Endothelial cell of umbilical vein (primary cell): ENCODE data around the gene PERCC1. TPM values are rescaled to one million over a fixed set of nuclear protein-coding genes. Genes with fewer than 3 reads are reported as not detected.

Source experiments
- BruUV-seq: library from RNA; stranded (reverse); fragments of 400-500 nt; replicated peaks from 2 replicates; lab custom pipeline; 2021; lab: Mats Ljungman, UMichigan
- CTCF ChIA-PET: fragments of 300-600, 350-600 bp; sonication (Branson Sonifier 250); formaldehyde crosslinking; loops from one replicate; lab custom pipeline; 2021; ENCODE audit warnings: antibody characterized with exemption, inconsistent platforms; lab: Charles Lee
- POLR2A ChIA-PET: fragments of 300-600, 350-600 bp; sonication (Branson Sonifier 250); formaldehyde crosslinking; loops from one replicate; lab custom pipeline; 2021; ENCODE audit warnings: antibody characterized with exemption, inconsistent platforms; lab: Charles Lee
- DNase-seq: peaks from one replicate; pipeline ENCODE4 v3.0.0-alpha.2; 2011; ENCODE audit warnings: low read depth, low spot score
- FAIRE-seq: peaks from 2 replicates; lab custom pipeline; 2011; peaks lifted over from hg19 to GRCh38; lab: Jason Lieb, UNC
- H2AFZ ChIP-seq: 2 replicates; pipeline ENCODE4 v1.6.0; 2012; ENCODE audit warnings: low read depth, low read length, control low read depth, inconsistent platforms
- H3K27ac ChIP-seq: 2 replicates; pipeline ENCODE4 v1.5.1; 2011; ENCODE audit warnings: low read depth, mild to moderate bottlenecking, control low read depth, low read length, moderate library complexity; ENCODE audit not compliant: insufficient read depth
- H3K27me3 ChIP-seq, 2 experiments: 2 replicates each; pipeline versions ENCODE4 v1.6.0 to v1.6.1; 2011; ENCODE audit warnings: low read length in 2 of 2, mixed read lengths in 1 of 2; ENCODE audit not compliant: control insufficient read depth in 2 of 2, insufficient read depth in 2 of 2
- H3K36me3 ChIP-seq, 2 experiments: 2 replicates in 1 of 2; 3 replicates in 1 of 2; pipeline ENCODE4 v1.5.1; 2011; ENCODE audit warnings: low read length in 2 of 2, mild to moderate bottlenecking in 1 of 2, moderate library complexity in 1 of 2; ENCODE audit not compliant: control insufficient read depth in 2 of 2, insufficient read depth in 2 of 2; ENCODE audit errors: extremely low read depth in 1 of 2
- H3K4me1 ChIP-seq: 3 replicates; pipeline ENCODE4 v1.5.1; 2011; ENCODE audit warnings: mild to moderate bottlenecking, low read length; ENCODE audit not compliant: control insufficient read depth, insufficient read depth; ENCODE audit errors: extremely low read depth
- H3K4me2 ChIP-seq: 2 replicates; pipeline ENCODE4 v1.6.1; 2011; ENCODE audit warnings: low read length, control low read depth, mixed read lengths; ENCODE audit not compliant: insufficient read depth
- H3K4me3 ChIP-seq, 3 experiments: fragments of 200-600 bp in 1 of 3; sonication (generic), shearing (Covaris generic) in 1 of 3; replicated peaks in 1 of 3; 2 replicates each; pipeline ENCODE4 v1.5.1; 2011 to 2016; ENCODE audit warnings: control low read depth in 3 of 3, low read length in 3 of 3, mild to moderate bottlenecking in 2 of 3, inconsistent platforms in 1 of 3, low read depth in 1 of 3, moderate library complexity in 1 of 3; ENCODE audit not compliant: insufficient read depth in 1 of 3
- H3K79me2 ChIP-seq: 2 replicates; pipeline ENCODE4 v1.6.0; 2012; ENCODE audit warnings: low read length, inconsistent platforms; ENCODE audit not compliant: control insufficient read depth, insufficient read depth
- H3K9ac ChIP-seq: replicated peaks from 2 replicates; pipeline ENCODE3; 2011; ENCODE audit warnings: low read length, control low read depth; ENCODE audit not compliant: insufficient read depth; ENCODE audit errors: extremely low read depth
- H3K9me1 ChIP-seq: replicated peaks from 3 replicates; pipeline ENCODE4 v1.6.0; 2011; ENCODE audit warnings: mild to moderate bottlenecking, low read length; ENCODE audit not compliant: control insufficient read depth, insufficient read depth; ENCODE audit errors: extremely low read depth
- H3K9me3 ChIP-seq: replicated peaks from 2 replicates; pipeline ENCODE4 v1.5.1; 2012; ENCODE audit warnings: low read length, inconsistent platforms; ENCODE audit not compliant: control insufficient read depth, insufficient read depth
- H4K20me1 ChIP-seq: replicated peaks from 2 replicates; pipeline ENCODE3; 2011; ENCODE audit warnings: mild to moderate bottlenecking, low read length; ENCODE audit not compliant: control insufficient read depth, insufficient read depth; ENCODE audit errors: extremely low read depth
- EZH2 ChIP-seq: IDR thresholded peaks from 2 replicates; pipeline ENCODE4 v1.6.1; 2012; ENCODE audit warnings: borderline replicate concordance, low read depth, mild to moderate bottlenecking, moderate library complexity, low read length, inconsistent platforms; ENCODE audit not compliant: severe bottlenecking
- FOS ChIP-seq: IDR thresholded peaks from 2 replicates; pipeline ENCODE4 v1.6.1; 2011; ENCODE audit warnings: mild to moderate bottlenecking, low read length, moderate library complexity, borderline replicate concordance; ENCODE audit not compliant: insufficient read depth
- GATA2 ChIP-seq: IDR thresholded peaks from 2 replicates; pipeline ENCODE4 v1.7.0; 2011; ENCODE audit warnings: low read depth, mild to moderate bottlenecking, moderate library complexity, mixed read lengths, low read length; ENCODE audit not compliant: insufficient read length, insufficient read depth
- JUN ChIP-seq: IDR thresholded peaks from 2 replicates; pipeline ENCODE4 v1.6.1; 2011; ENCODE audit warnings: borderline replicate concordance, low read depth; ENCODE audit not compliant: insufficient read length, insufficient read depth
- MYC ChIP-seq: IDR thresholded peaks from one replicate; pipeline ENCODE4 v1.6.1; 2011; ENCODE audit warnings: mild to moderate bottlenecking, low read depth, low read length
- POLR2A ChIP-seq: IDR thresholded peaks from 2 replicates; pipeline ENCODE4 v1.6.1; 2012; ENCODE audit warnings: low read depth, mild to moderate bottlenecking, control low read depth, low read length
- POLR2AphosphoS5 ChIP-seq: IDR thresholded peaks from 2 replicates; pipeline ENCODE4 v1.6.1; 2012; ENCODE audit warnings: low read depth, mild to moderate bottlenecking, control low read depth, low read length, moderate library complexity; ENCODE audit not compliant: insufficient read depth
- dilution Hi-C: fragments of 300-500 bp; cut with MboI; formaldehyde crosslinking; loops from one replicate; pipeline ENCODE4 v1.15.0; 2019; ENCODE audit warnings: low sequenced_read_pairs; ENCODE audit not compliant: extremely low pct_ligation_motif_present
- intact Hi-C: fragments of 100-400 bp; cut with micrococcal nuclease; formaldehyde crosslinking; loops from one replicate; pipeline ENCODE4 v1.10.0; 2022
- polyA plus RNA-seq, 4 experiments: library from polyadenylated mRNA; depleted of rRNA in 3 of 4; stranded (reverse) in 3 of 4; unstranded in 1 of 4; fragments of >200 nt; gene quantifications; 2 replicates each; pipeline versions ENCODE4 v1.2.1 to v1.2.3, GENCODE V29; 2011 to 2012; ENCODE audit warnings: missing spikeins in 1 of 4
- total RNA-seq: library from RNA; stranded (reverse); gene quantifications from 2 replicates; pipeline ENCODE4 v1.2.3, GENCODE V29; 2021
- TF ChIP-seq, protein P1 (sequence below): IDR thresholded peaks from 2 replicates; pipeline ENCODE4 v1.6.1; 2011; ENCODE audit not compliant: insufficient read depth, insufficient read length
- TF ChIP-seq, protein P2 (sequence below), 2 donors: IDR thresholded peaks; 1 replicate in 1 of 2; 2 replicates in 1 of 2; pipeline ENCODE4 v1.5.1; 2011; ENCODE audit warnings: low read length in 2 of 2, mild to moderate bottlenecking in 2 of 2, moderate library complexity in 2 of 2, control low read depth in 1 of 2, inconsistent platforms in 1 of 2, low read depth in 1 of 2; ENCODE audit not compliant: insufficient read depth in 1 of 2; ENCODE audit errors: extremely low read depth in 1 of 2

The PERCC1 gene
- total and polyA plus RNA-seq, 2 donors (not counting 3 experiments of a cell fraction or from before 2014, with no cell fraction given), result not detected

DNA sequence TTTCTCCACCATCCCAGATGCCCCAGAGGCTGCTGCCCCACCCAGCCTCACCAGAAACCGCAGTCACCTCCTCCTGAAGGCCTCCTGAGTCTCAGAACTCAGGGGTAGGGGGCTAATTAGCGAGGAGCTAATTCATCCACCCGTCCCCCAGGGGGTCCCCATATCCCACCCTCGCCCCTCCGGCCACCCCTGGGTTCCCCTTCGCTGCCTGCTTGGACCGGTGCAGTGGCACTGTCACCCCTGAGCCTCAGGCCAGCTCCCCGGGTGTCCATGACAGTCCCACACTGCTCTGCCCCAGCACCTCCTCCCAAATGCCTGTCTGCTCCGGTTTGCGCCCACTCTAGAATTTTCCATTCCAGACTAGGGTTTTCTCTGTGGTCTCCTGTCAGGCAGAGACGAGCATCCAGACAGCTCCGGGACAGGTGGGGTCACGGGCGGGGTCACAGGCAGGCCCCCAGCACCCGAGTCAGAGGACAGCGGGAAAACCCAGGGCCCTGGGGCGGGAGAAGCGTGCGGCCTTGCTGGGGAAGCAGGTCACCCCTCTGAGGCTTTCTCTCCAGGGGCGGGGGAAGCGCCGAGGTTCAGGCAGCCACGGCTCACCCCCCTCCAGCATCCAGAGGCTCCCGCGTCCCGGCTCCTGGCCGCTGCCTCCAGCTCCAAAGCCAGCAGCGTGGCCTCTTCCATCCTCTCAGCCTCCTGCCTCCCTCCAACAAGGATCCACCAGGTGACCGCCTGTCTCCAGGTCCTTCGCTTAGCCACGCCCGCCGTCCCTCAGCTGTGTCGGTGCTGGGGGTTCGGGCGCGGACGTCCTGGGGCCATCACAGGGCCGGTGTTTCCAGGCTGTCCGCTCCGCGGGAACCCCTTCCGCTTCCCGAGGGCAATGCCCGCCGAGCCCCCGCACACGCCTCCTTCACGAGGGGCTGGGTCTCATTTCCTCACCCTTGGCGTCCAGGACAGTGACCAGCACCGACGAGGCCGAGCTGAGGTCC is 3.1 kb upstream of the PERCC1 start:
- H3K79me2 ChIP-seq, result no peaks in the 10 kb centered on the region
- POLR2A ChIA-PET, result no interaction called here
- no peaks in the 10 kb centered on the region for H4K20me1 ChIP-seq
- DNase-seq (no peak), FAIRE-seq (no peak)
- no peak overlapping the region for H3K4me3 ChIP-seq
- no peaks in the 10 kb centered on the region for H3K9me1 ChIP-seq
- no peak overlapping the region for H3K9ac ChIP-seq
- no peak overlapping the region for H3K4me2 ChIP-seq
- TF ChIP-seq, protein P1, sequence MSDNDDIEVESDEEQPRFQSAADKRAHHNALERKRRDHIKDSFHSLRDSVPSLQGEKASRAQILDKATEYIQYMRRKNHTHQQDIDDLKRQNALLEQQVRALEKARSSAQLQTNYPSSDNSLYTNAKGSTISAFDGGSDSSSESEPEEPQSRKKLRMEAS, result no peak
- TF ChIP-seq GATA2, result no peak
- TF ChIP-seq MYC, result no peak
- no peak for TF ChIP-seq POLR2AphosphoS5
- no peak for TF ChIP-seq POLR2A
- no peak for TF ChIP-seq FOS
- no peak for TF ChIP-seq EZH2
- no peak for TF ChIP-seq JUN
- TF ChIP-seq, protein P2, sequence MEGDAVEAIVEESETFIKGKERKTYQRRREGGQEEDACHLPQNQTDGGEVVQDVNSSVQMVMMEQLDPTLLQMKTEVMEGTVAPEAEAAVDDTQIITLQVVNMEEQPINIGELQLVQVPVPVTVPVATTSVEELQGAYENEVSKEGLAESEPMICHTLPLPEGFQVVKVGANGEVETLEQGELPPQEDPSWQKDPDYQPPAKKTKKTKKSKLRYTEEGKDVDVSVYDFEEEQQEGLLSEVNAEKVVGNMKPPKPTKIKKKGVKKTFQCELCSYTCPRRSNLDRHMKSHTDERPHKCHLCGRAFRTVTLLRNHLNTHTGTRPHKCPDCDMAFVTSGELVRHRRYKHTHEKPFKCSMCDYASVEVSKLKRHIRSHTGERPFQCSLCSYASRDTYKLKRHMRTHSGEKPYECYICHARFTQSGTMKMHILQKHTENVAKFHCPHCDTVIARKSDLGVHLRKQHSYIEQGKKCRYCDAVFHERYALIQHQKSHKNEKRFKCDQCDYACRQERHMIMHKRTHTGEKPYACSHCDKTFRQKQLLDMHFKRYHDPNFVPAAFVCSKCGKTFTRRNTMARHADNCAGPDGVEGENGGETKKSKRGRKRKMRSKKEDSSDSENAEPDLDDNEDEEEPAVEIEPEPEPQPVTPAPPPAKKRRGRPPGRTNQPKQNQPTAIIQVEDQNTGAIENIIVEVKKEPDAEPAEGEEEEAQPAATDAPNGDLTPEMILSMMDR (IDR thresholded peaks at IDR 0.05; ENCODE audit: extremely low read depth in 1 of 2, insufficient read depth in 1 of 2, low read depth in 1 of 2, low read length in 2 of 2), result no peak
- no peaks in the 10 kb centered on the region for H3K9me3 ChIP-seq
- intact Hi-C loops (loop anchor here (10.0 kb wide), 1 partner anchor 277 kb away; the partner anchor contains the start of gene MAPK8IP3), dilution Hi-C loops (no loop called here)
- H3K27me3 ChIP-seq, result no peaks in the 10 kb centered on the region
- H3K4me1 ChIP-seq, result no peaks in the 10 kb centered on the region
- H3K27ac ChIP-seq, result no peak overlapping the region
- no TSS peak for BruUV-seq
- CTCF ChIA-PET, result interaction anchor here (0.8 to 1.7 kb wide), 3 partner anchors 7 to 11 kb away, joined by 3 to 6 read pairs (median 3); partner anchors contain the start of gene UQCC4
- H2AFZ ChIP-seq, result peak overlapping the region; percentile 65
- H3K36me3 ChIP-seq, result no peaks in the 10 kb centered on the region
